H1 (cell line): ENCODE results near the gene COL6A2. TPM values are rescaled to one million over a fixed set of nuclear protein-coding genes. Genes with fewer than 3 reads are reported as not detected.

Experiments used
- CTCF ChIA-PET: fragments of 300-600 bp; sonication (Branson Sonifier 250); formaldehyde crosslinking; loops from one replicate; lab custom pipeline; 2021; ENCODE audit not compliant: partially characterized antibody; lab: Charles Lee
- POLR2A ChIA-PET: fragments of 300-600 bp; sonication (Branson Sonifier 250); formaldehyde crosslinking; loops from one replicate; lab custom pipeline; 2021; ENCODE audit warnings: inconsistent platforms; ENCODE audit not compliant: partially characterized antibody; lab: Charles Lee
- DNase-seq, 2 experiments: peaks; one replicate each; pipeline versions ENCODE4 v3.0.0 to v3.0.0-alpha.2; 2010 to 2022; ENCODE audit warnings: low spot score in 2 of 2, low read depth in 1 of 2, mixed read lengths in 1 of 2
- FAIRE-seq: peaks from 2 replicates; lab custom pipeline; 2011; peaks lifted over from hg19 to GRCh38; lab: Jason Lieb, UNC
- H2AFZ ChIP-seq: 2 replicates; pipeline ENCODE4 v1.8.1; 2012; ENCODE audit warnings: low read length, inconsistent platforms
- H2AK5ac ChIP-seq: 2 replicates; pipeline ENCODE4 v1.6.1; 2013; ENCODE audit warnings: low read depth, low read length
- H2BK120ac ChIP-seq: replicated peaks from 2 replicates; pipeline ENCODE3; 2013; ENCODE audit warnings: low read depth, low read length, inconsistent platforms
- H2BK12ac ChIP-seq: 2 replicates; pipeline ENCODE4 v1.6.1; 2013; ENCODE audit warnings: low read depth, low read length
- H2BK15ac ChIP-seq: 2 replicates; pipeline ENCODE4 v1.6.1; 2013; ENCODE audit warnings: low read length
- H2BK20ac ChIP-seq: 2 replicates; pipeline ENCODE4 v1.6.1; 2013; ENCODE audit warnings: low read length
- H2BK5ac ChIP-seq: 2 replicates; pipeline ENCODE4 v1.6.1; 2013; ENCODE audit warnings: low read depth, low read length
- H3K14ac ChIP-seq: 2 replicates; pipeline ENCODE4 v1.6.1; 2013; ENCODE audit warnings: inconsistent platforms; ENCODE audit not compliant: insufficient read length
- H3K18ac ChIP-seq: 2 replicates; pipeline ENCODE4 v1.6.1; 2013; ENCODE audit warnings: low read length; ENCODE audit errors: extremely low read depth
- H3K23ac ChIP-seq: 2 replicates; pipeline ENCODE4 v1.6.1; 2013; ENCODE audit warnings: inconsistent platforms; ENCODE audit not compliant: insufficient read length
- H3K23me2 ChIP-seq: 2 replicates; pipeline ENCODE4 v1.6.1; 2013; ENCODE audit warnings: low read depth, low read length
- H3K27ac ChIP-seq: 2 replicates; pipeline ENCODE4 v1.6.1; 2011; ENCODE audit warnings: low read depth, low read length, inconsistent platforms
- H3K27me3 ChIP-seq, 4 experiments: replicated peaks in 1 of 4; 1 replicate in 1 of 4; 2 replicates in 3 of 4; pipeline versions ENCODE4 v1.6.1 to v1.8.1; 2011 to 2013; ENCODE audit warnings: low read length in 3 of 4, mild to moderate bottlenecking in 3 of 4, inconsistent platforms in 2 of 4, mixed read lengths in 2 of 4, moderate library complexity in 1 of 4; ENCODE audit not compliant: control insufficient read depth in 3 of 4, insufficient read depth in 3 of 4; ENCODE audit errors: extremely low read depth in 1 of 4
- H3K36me3 ChIP-seq, 4 experiments: 2 replicates each; pipeline versions ENCODE4 v1.6.1 to v1.8.1; 2011 to 2013; ENCODE audit warnings: mild to moderate bottlenecking in 4 of 4, low read length in 3 of 4, moderate library complexity in 2 of 4, control low read depth in 1 of 4, inconsistent platforms in 1 of 4; ENCODE audit not compliant: insufficient read depth in 4 of 4, control insufficient read depth in 2 of 4
- H3K4ac ChIP-seq: replicated peaks from 2 replicates; pipeline ENCODE3; 2013; ENCODE audit warnings: low read length, low read depth, mixed read lengths, inconsistent platforms; ENCODE audit not compliant: insufficient read length
- H3K4me1 ChIP-seq, 4 experiments: replicated peaks in 1 of 4; 1 replicate in 1 of 4; 2 replicates in 3 of 4; pipeline versions ENCODE4 v1.6.1 to v1.8.1; 2011 to 2013; ENCODE audit warnings: low read length in 3 of 4, inconsistent platforms in 2 of 4, mixed read lengths in 1 of 4; ENCODE audit not compliant: insufficient read depth in 4 of 4, control insufficient read depth in 3 of 4
- H3K4me2 ChIP-seq, 2 experiments: 2 replicates each; pipeline versions ENCODE4 v1.6.1 to v1.8.1; 2011 to 2013; ENCODE audit warnings: low read depth in 2 of 2, low read length in 2 of 2, control low read depth in 1 of 2, inconsistent platforms in 1 of 2, mild to moderate bottlenecking in 1 of 2; ENCODE audit not compliant: insufficient read depth in 1 of 2
- H3K4me3 ChIP-seq, 4 experiments: fragments of 200-600, 300-600 bp in 1 of 4; sonication (generic), shearing (Covaris generic), sonication (Bioruptor Twin) in 1 of 4; 2 replicates each; pipeline versions ENCODE4 v1.5.1 to v1.8.1; 2011 to 2016; ENCODE audit warnings: low read length in 4 of 4, low read depth in 3 of 4, control low read depth in 2 of 4, inconsistent platforms in 2 of 4, mild to moderate bottlenecking in 2 of 4, mixed read lengths in 1 of 4, moderate library complexity in 1 of 4; ENCODE audit not compliant: insufficient read depth in 2 of 4; ENCODE audit errors: extremely low read depth in 1 of 4
- H3K56ac ChIP-seq: replicated peaks from 2 replicates; pipeline ENCODE3; 2013; ENCODE audit warnings: low read depth, mild to moderate bottlenecking, mixed read lengths, low read length, inconsistent platforms; ENCODE audit not compliant: insufficient read length
- H3K79me1 ChIP-seq: 2 replicates; pipeline ENCODE4 v1.6.1; 2013; ENCODE audit warnings: low read depth, low read length, control low read depth
- H3K79me2 ChIP-seq, 2 experiments: 2 replicates each; pipeline versions ENCODE4 v1.6.1 to v1.8.1; 2012 to 2013; ENCODE audit warnings: low read length in 2 of 2, mild to moderate bottlenecking in 2 of 2, inconsistent platforms in 1 of 2; ENCODE audit not compliant: insufficient read depth in 2 of 2, control insufficient read depth in 1 of 2
- H3K9ac ChIP-seq, 4 experiments: replicated peaks in 1 of 4; 1 replicate in 1 of 4; 2 replicates in 3 of 4; pipeline versions ENCODE4 v1.6.1 to v1.8.1; 2011 to 2013; ENCODE audit warnings: low read depth in 3 of 4, low read length in 3 of 4, control low read depth in 2 of 4, mild to moderate bottlenecking in 2 of 4, moderate library complexity in 2 of 4, inconsistent platforms in 1 of 4; ENCODE audit errors: extremely low read depth in 1 of 4
- H3K9me3 ChIP-seq, 2 experiments: 2 replicates each; pipeline versions ENCODE4 v1.6.1 to v1.8.1; 2012 to 2013; ENCODE audit warnings: mild to moderate bottlenecking in 2 of 2, moderate library complexity in 2 of 2, control low read depth in 1 of 2, inconsistent platforms in 1 of 2, low read depth in 1 of 2, low read length in 1 of 2, mixed read lengths in 1 of 2; ENCODE audit not compliant: insufficient read depth in 2 of 2
- H4K20me1 ChIP-seq, 2 experiments: replicated peaks in 1 of 2; 2 replicates each; pipeline versions ENCODE3 to v1.8.1; 2011 to 2013; ENCODE audit warnings: inconsistent platforms in 2 of 2, low read length in 2 of 2, mild to moderate bottlenecking in 1 of 2; ENCODE audit not compliant: insufficient read depth in 2 of 2, control insufficient read depth in 1 of 2
- H4K5ac ChIP-seq: 2 replicates; pipeline ENCODE4 v1.6.1; 2013; ENCODE audit warnings: low read length, low read depth, mixed read lengths, inconsistent platforms; ENCODE audit not compliant: insufficient read length
- H4K8ac ChIP-seq: 2 replicates; pipeline ENCODE4 v1.8.0; 2013; ENCODE audit warnings: mild to moderate bottlenecking, moderate library complexity, low read length, inconsistent platforms; ENCODE audit not compliant: insufficient read depth; ENCODE audit errors: extremely low read depth
- H4K91ac ChIP-seq: replicated peaks from 2 replicates; pipeline ENCODE3; 2013; ENCODE audit warnings: low read length, mixed read lengths, inconsistent platforms; ENCODE audit not compliant: insufficient read length
- BACH1 ChIP-seq: IDR thresholded peaks from 2 replicates; pipeline ENCODE4 v1.6.1; 2012; ENCODE audit warnings: low read length, improper control_type of control experiment
- EGR1 ChIP-seq: IDR thresholded peaks from 2 replicates; pipeline ENCODE4 v1.6.1; 2011; ENCODE audit warnings: low read depth, low read length, borderline replicate concordance
- JUND ChIP-seq: IDR thresholded peaks from 2 replicates; pipeline ENCODE4 v1.6.1; 2011; ENCODE audit warnings: mild to moderate bottlenecking, improper control_type of control experiment, low read length
- MAX ChIP-seq: IDR thresholded peaks from 2 replicates; pipeline ENCODE4 v1.6.1; 2012; ENCODE audit warnings: inconsistent platforms
- POU5F1 ChIP-seq: IDR thresholded peaks from 2 replicates; pipeline ENCODE4 v1.6.1; 2011; ENCODE audit warnings: low read depth, mild to moderate bottlenecking, low read length, moderate library complexity
- RFX5 ChIP-seq: IDR thresholded peaks from 2 replicates; pipeline ENCODE4 v1.6.1; 2011; ENCODE audit warnings: low read depth, low read length, improper control_type of control experiment, borderline replicate concordance
- SIN3A ChIP-seq, 2 experiments: IDR thresholded peaks in 1 of 2; conservative IDR thresholded peaks in 1 of 2; 2 replicates each; pipeline ENCODE4 v1.6.1; 2011 to 2012; ENCODE audit warnings: low read length in 2 of 2, improper control_type of control experiment in 1 of 2, low read depth in 1 of 2, mild to moderate bottlenecking in 1 of 2
- SP1 ChIP-seq: IDR thresholded peaks from 2 replicates; pipeline ENCODE4 v1.6.1; 2011; ENCODE audit warnings: low read depth, low read length
- SUZ12 ChIP-seq: fragments of 200-600 bp; sonication (generic); IDR thresholded peaks from 2 replicates; pipeline ENCODE4 v1.6.1; 2012; ENCODE audit warnings: mild to moderate bottlenecking, inconsistent platforms, low read length, moderate library complexity, mixed read lengths
- TBP ChIP-seq: IDR thresholded peaks from 2 replicates; pipeline ENCODE4 v1.6.1; 2011; ENCODE audit warnings: low read depth, low read length, improper control_type of control experiment
- USF2 ChIP-seq: IDR thresholded peaks from 2 replicates; pipeline ENCODE4 v1.6.1; 2011; ENCODE audit warnings: low read length, improper control_type of control experiment
- WGBS, 2 experiments: shearing (Covaris generic) in 1 of 2; methylation state at CpG; one replicate each; pipeline versions ENCODE4 v1.1.6 to v1.1.7; 2013 to 2015; ENCODE audit warnings: low lambda C conversion rate in 2 of 2, mixed read lengths in 2 of 2, inconsistent platforms in 1 of 2, low coverage in 1 of 2, missing lambda C conversion rate in 1 of 2; ENCODE audit not compliant: insufficient replicate concordance in 2 of 2, insufficient coverage in 1 of 2, insufficient read length in 1 of 2; ENCODE audit errors: extremely low coverage in 1 of 2, missing lambda C conversion rate in 1 of 2; 5-methylcytosine and 5-hydroxymethylcytosine counted together
- polyA plus RNA-seq, 7 experiments: library from polyadenylated mRNA; depleted of rRNA in 3 of 7; stranded (reverse) in 5 of 7; unstranded in 2 of 7; fragments of >200 nt in 5 of 7; fragments of 200-250 nt in 2 of 7; gene quantifications; 1 replicate in 5 of 7; 2 replicates in 1 of 7; 4 replicates in 1 of 7; pipeline versions ENCODE4 v1.2.1 to v1.2.3, GENCODE V29; 2011 to 2013; ENCODE audit warnings: missing spikeins in 2 of 7, mixed read lengths in 2 of 7
- total RNA-seq: library from RNA; stranded (reverse); fragmentation: NEBNext Ultra II Directional; extraction: Animal tissue kit (Norgen Biotek cat#: 25700); gene quantifications from 2 replicates; pipeline ENCODE4 v1.2.1, GENCODE V29; 2021

Gene COL6A2
- total and polyA plus RNA-seq, 2 of the 8 experiments (the other 6 are each of a cell fraction or from before 2014, with no cell fraction given), result 60.1 to 62.7 TPM

- no peak overlapping the region for H3K23ac ChIP-seq
- no peak overlapping the region for H2BK20ac ChIP-seq
- H4K20me1 ChIP-seq, result peaks cover 0 to 3% of the 10 kb centered on the region in 2 experiments
- H2BK12ac ChIP-seq, result no peak overlapping the region
- no peak overlapping the region for H3K56ac ChIP-seq
- H3K4me1 ChIP-seq, result peaks cover 0 to 4% (median under 1%) of the 10 kb centered on the region in 4 experiments; a peak in 3 of 7 replicates
- 91% methylated on average over 27 of the region's 30 CpGs; no CpG with 5 or more reads in 1 of the 2 experiments for WGBS, 2 experiments
- no peak overlapping the region for H2BK120ac ChIP-seq
- H3K23me2 ChIP-seq, result 0 out of 2 replicates have a peak, but pooled peaks cover 2% of the 10 kb centered on the region
- no peak overlapping the region for H4K91ac ChIP-seq
- no peak overlapping the region for H4K8ac ChIP-seq
- no peaks in the 10 kb centered on the region for H3K36me3 ChIP-seq
- no peaks in the 10 kb centered on the region for H3K79me2 ChIP-seq
- no peaks in the 10 kb centered on the region for H3K27me3 ChIP-seq
- H2BK5ac ChIP-seq, result no peak overlapping the region
- H3K9ac ChIP-seq, result no peak overlapping the region
- FAIRE-seq, result no peak
- no peak overlapping the region for H2BK15ac ChIP-seq
- POLR2A ChIA-PET, result no interaction called here
- no peak for DNase-seq
- H3K9me3 ChIP-seq, result no peaks in the 10 kb centered on the region
- H2AFZ ChIP-seq, result no peak overlapping the region
- H4K5ac ChIP-seq, result no peak overlapping the region
- no peak overlapping the region for H3K18ac ChIP-seq
- CTCF ChIA-PET, result interaction anchor here (1.4 kb wide), 1 partner anchor 157 kb away, joined by 3 read pairs; no protein-coding TSS in a partner anchor
- H3K27ac ChIP-seq, result no peak overlapping the region
- no peaks in the 10 kb centered on the region for H3K79me1 ChIP-seq
- H3K4ac ChIP-seq, result no peak overlapping the region
- no peak overlapping the region for H3K4me3 ChIP-seq
- H2AK5ac ChIP-seq, result no peak overlapping the region
- no peak overlapping the region for H3K14ac ChIP-seq
- H3K4me2 ChIP-seq, result no peak overlapping the region
- TF ChIP-seq SUZ12, result no peak
- TF ChIP-seq SIN3A (conservative IDR thresholded peaks at IDR 0.05 in 1 of 2, IDR thresholded peaks at IDR 0.05 in 1 of 2; ENCODE audit: low read depth in 1 of 2, low read length in 2 of 2), result no peak
- TF ChIP-seq JUND, result no peak
- no peak for TF ChIP-seq TBP
- TF ChIP-seq RFX5, result no peak
- TF ChIP-seq BACH1, result no peak
- TF ChIP-seq POU5F1, result no peak
- no peak for TF ChIP-seq SP1
- no peak for TF ChIP-seq EGR1
- TF ChIP-seq USF2, result no peak
- TF ChIP-seq MAX, result no peak
Observed at GRCh38 chr21:46080171-46081021, 17.5 kb upstream of the COL6A2 start.
